Prostate gland (tissue), 2 donors: ENCODE data around the gene GABARAPL2.

Experiments used
- POLR2A ChIP-seq: fragments of 450-650 bp; IDR thresholded peaks from one replicate; pipeline ENCODE4 v1.6.1; 2016; ENCODE audit warnings: antibody characterized with exemption, mild to moderate bottlenecking
- POLR2AphosphoS5 ChIP-seq: sonication (generic); formaldehyde crosslinking; IDR thresholded peaks from one replicate; pipeline ENCODE4 v1.6.1; 2017; ENCODE audit warnings: antibody characterized with exemption
- TF ChIP-seq, protein P1 (sequence below), 4 experiments: fragments of 200-600 bp in 2 of 4; fragments of 450-650 bp in 2 of 4; sonication (generic) in 2 of 4; IDR thresholded peaks; 1 replicate in 3 of 4; 2 replicates in 1 of 4; pipeline ENCODE4 v1.5.1; 2016 to 2019; ENCODE audit warnings: antibody characterized with exemption in 4 of 4, mild to moderate bottlenecking in 2 of 4, moderate library complexity in 2 of 4

DNA sequence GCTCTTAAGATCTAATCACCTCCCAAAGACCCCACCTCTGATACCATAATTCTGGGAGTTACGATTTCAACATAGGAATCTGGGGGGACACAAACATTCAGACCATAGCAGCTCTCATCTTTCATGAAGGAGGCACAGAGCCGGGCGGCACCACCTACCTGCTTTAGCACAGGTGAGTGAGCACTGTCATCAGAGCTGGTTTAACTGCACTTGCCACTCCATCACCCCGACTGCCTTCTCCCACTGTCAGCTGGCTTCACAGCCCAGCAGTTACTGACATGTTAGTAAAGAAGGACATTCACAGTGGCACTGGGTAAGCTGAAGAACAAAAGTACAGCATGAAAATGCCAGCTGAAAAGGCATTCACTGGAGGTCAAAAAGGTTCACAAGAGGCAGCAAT, 22.5 kb downstream of the GABARAPL2 start:
- TF ChIP-seq POLR2AphosphoS5 (no peak), POLR2A (no peak)
- TF ChIP-seq, protein P1, sequence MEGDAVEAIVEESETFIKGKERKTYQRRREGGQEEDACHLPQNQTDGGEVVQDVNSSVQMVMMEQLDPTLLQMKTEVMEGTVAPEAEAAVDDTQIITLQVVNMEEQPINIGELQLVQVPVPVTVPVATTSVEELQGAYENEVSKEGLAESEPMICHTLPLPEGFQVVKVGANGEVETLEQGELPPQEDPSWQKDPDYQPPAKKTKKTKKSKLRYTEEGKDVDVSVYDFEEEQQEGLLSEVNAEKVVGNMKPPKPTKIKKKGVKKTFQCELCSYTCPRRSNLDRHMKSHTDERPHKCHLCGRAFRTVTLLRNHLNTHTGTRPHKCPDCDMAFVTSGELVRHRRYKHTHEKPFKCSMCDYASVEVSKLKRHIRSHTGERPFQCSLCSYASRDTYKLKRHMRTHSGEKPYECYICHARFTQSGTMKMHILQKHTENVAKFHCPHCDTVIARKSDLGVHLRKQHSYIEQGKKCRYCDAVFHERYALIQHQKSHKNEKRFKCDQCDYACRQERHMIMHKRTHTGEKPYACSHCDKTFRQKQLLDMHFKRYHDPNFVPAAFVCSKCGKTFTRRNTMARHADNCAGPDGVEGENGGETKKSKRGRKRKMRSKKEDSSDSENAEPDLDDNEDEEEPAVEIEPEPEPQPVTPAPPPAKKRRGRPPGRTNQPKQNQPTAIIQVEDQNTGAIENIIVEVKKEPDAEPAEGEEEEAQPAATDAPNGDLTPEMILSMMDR (IDR thresholded peaks at IDR 0.05), result no peak
